NB4 (cell line): ENCODE measurements around the gene KHDRBS1.

ENCODE experiments used
- MYC ChIP-seq: IDR thresholded peaks from 2 replicates; pipeline ENCODE4 v1.6.1; 2011; ENCODE audit warnings: low read depth, low read length
- TF ChIP-seq, protein P1 (sequence below): IDR thresholded peaks from one replicate; pipeline ENCODE4 v1.5.1; 2012; ENCODE audit warnings: low read depth, low read length
- TF ChIP-seq, protein P2 (sequence below): IDR thresholded peaks from 2 replicates; pipeline ENCODE4 v1.6.1; 2011; ENCODE audit warnings: low read depth, low read length

DNA sequence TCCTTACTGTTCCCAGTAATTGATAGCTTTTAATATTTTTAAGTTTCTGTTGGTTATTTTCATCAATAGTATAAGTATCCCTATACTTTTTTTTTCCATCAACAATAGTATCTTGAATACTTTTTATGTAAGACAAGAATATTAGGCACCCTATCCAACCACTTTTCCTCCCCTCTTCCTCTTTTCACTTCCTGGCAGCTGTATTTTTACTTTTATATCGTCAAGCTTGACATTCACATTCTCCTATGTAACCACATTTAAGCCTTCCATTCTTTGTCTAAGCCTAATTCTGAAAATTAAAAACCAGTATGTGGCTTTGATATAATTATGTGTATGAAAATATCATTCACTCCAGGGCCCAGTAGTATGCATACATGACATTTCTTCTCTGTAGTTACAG, 68.4 kb downstream of the KHDRBS1 start:
- no peak for TF ChIP-seq MYC
- TF ChIP-seq, protein P1, sequence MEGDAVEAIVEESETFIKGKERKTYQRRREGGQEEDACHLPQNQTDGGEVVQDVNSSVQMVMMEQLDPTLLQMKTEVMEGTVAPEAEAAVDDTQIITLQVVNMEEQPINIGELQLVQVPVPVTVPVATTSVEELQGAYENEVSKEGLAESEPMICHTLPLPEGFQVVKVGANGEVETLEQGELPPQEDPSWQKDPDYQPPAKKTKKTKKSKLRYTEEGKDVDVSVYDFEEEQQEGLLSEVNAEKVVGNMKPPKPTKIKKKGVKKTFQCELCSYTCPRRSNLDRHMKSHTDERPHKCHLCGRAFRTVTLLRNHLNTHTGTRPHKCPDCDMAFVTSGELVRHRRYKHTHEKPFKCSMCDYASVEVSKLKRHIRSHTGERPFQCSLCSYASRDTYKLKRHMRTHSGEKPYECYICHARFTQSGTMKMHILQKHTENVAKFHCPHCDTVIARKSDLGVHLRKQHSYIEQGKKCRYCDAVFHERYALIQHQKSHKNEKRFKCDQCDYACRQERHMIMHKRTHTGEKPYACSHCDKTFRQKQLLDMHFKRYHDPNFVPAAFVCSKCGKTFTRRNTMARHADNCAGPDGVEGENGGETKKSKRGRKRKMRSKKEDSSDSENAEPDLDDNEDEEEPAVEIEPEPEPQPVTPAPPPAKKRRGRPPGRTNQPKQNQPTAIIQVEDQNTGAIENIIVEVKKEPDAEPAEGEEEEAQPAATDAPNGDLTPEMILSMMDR, result no peak
- TF ChIP-seq, protein P2, sequence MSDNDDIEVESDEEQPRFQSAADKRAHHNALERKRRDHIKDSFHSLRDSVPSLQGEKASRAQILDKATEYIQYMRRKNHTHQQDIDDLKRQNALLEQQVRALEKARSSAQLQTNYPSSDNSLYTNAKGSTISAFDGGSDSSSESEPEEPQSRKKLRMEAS, result no peak
